IPS-15b (cell line): ENCODE data around the gene TBC1D5.
"Not testable (repeated sequence)": the region's sequence is repeated elsewhere in the genome, so short reads cannot be mapped to it uniquely, and the experiment has no call there.

Experiments used
- H3K27me3 ChIP-seq: one replicate; pipeline ENCODE4 v1.6.1; 2013; ENCODE audit warnings: low read length; ENCODE audit not compliant: control insufficient read depth, insufficient read depth
- H3K36me3 ChIP-seq: one replicate; pipeline ENCODE4 v1.6.1; 2013; ENCODE audit warnings: low read length; ENCODE audit not compliant: control insufficient read depth, insufficient read depth
- H3K4me1 ChIP-seq: one replicate; pipeline ENCODE4 v1.6.1; 2013; ENCODE audit warnings: mild to moderate bottlenecking, low read length; ENCODE audit not compliant: control insufficient read depth, insufficient read depth
- H3K4me3 ChIP-seq: one replicate; pipeline ENCODE4 v1.5.1; 2013; ENCODE audit warnings: low read depth, low read length
- H3K9ac ChIP-seq: one replicate; pipeline ENCODE4 v1.6.1; 2013; ENCODE audit warnings: low read depth, mild to moderate bottlenecking, low read length
- H3K9me3 ChIP-seq: one replicate; pipeline ENCODE4 v1.6.1; 2013; ENCODE audit warnings: mild to moderate bottlenecking, low read length; ENCODE audit not compliant: control insufficient read depth, insufficient read depth

Gene TBC1D5

GRCh38 chr3:17551333-17551732 is 191.1 kb downstream of the TBC1D5 start:
- Histone ChIP-seq H3K9me3 (no peaks in the 10 kb centered on the region), H3K4me3 (no peak overlapping the region), H3K4me1 (peaks cover 9% of the 10 kb centered on the region), H3K27me3 (no peaks in the 10 kb centered on the region), H3K36me3 (no peaks in the 10 kb centered on the region), H3K9ac (no peak overlapping the region)

GRCh38 chr3:17550624-17551023 is 191.8 kb downstream of the TBC1D5 start:
- Histone ChIP-seq H3K4me3 (no peak overlapping the region), H3K27me3 (no peaks in the 10 kb centered on the region), H3K9ac (no peak overlapping the region), H3K4me1 (peaks cover 7% of the 10 kb centered on the region), H3K36me3 (no peaks in the 10 kb centered on the region), H3K9me3 (no peaks in the 10 kb centered on the region)

DNA sequence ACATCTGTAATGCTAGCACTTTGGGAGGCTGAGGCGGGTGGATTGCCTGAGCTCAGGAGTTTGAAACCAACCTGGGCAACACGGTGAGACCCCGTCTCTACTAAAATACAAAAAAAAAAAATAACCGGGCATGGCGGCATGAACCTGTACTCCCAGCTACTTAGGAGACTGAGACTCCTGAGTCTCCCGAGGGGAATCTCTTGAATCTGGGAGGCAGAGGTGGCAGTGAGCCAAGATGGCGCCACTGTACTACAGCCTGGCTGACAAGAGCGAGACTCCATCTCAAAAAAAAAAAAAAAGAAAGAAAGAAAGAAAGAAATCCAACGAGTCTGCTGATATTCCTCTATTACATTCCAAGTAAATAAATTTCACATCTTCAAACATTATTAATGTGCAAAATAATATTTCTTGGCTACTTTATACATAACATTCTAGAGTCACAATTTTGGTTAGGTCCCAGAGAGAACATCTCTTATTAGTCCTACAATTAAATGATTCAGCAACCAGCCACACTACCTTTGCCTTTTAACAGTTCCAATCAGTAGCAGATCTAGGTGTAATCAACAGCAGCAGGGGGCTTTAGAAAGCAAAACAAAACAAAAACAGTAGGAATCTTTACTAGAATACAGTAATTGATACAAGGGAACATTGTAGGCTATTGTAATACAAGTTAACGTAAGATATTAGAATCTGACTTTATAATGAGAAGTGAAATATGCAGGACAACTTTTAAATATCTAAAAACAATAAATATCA is 195.8 kb downstream of the TBC1D5 start:
- no peaks in the 10 kb centered on the region for H3K9me3 ChIP-seq
- H3K27me3 ChIP-seq, result no peaks in the 10 kb centered on the region
- no peak overlapping the region for H3K9ac ChIP-seq
- H3K36me3 ChIP-seq, result no peaks in the 10 kb centered on the region
- peaks cover 3% of the 10 kb centered on the region for H3K4me1 ChIP-seq
- H3K4me3 ChIP-seq, result no peak overlapping the region

DNA sequence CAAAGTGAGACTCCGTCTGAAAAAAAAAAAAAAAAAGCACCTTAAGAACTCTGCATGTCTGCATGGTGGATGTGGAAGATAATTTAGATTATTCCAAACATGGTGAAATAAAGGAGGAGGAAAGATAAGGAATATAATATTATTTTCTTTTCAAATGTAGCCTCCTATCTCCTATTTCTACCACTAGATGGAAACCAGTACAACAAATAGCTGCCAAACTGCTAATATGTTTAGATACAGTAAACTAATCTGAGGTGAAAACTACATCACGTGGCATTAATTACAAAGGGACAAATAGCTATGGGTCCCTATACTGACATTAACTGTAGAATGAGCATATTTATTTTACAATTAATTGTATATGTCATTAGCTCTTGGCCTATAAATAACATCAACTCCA is 197.8 kb downstream of the TBC1D5 start:
- no peaks in the 10 kb centered on the region for H3K9me3 ChIP-seq
- H3K4me1 ChIP-seq, result peaks cover 10% of the 10 kb centered on the region
- no peak overlapping the region for H3K4me3 ChIP-seq
- H3K27me3 ChIP-seq, result no peaks in the 10 kb centered on the region
- no peak overlapping the region for H3K9ac ChIP-seq
- H3K36me3 ChIP-seq, result no peaks in the 10 kb centered on the region

GRCh38 chr3:17542591-17542990 is 199.8 kb downstream of the TBC1D5 start:
- Histone ChIP-seq H3K27me3 (no peaks in the 10 kb centered on the region), H3K4me3 (no peak overlapping the region), H3K9ac (no peak overlapping the region), H3K4me1 (peaks cover 13% of the 10 kb centered on the region), H3K9me3 (no peaks in the 10 kb centered on the region), H3K36me3 (no peaks in the 10 kb centered on the region)

DNA sequence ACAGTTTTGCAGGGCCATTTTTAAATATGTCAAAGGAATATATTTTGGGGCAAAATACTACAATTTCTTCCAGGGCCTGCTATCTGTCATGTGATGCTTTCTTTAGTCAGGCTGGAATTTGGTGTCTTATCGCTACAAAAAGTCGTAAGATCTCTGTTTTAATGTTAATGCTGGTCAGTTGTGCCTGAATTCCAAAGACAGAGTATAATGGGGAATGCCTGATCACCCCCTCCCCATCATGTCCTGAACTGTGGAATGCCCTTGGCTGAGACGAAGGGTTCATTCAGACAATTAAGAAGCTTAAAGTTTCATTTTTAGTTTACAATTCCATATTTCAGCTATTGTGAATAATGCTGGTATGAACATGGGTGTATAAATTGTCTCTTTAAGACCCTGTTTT is 203.0 kb downstream of the TBC1D5 start:
- H3K9me3 ChIP-seq, result no peaks in the 10 kb centered on the region
- no peak overlapping the region for H3K4me3 ChIP-seq
- H3K4me1 ChIP-seq, result peaks cover 10% of the 10 kb centered on the region
- H3K9ac ChIP-seq, result no peak overlapping the region
- H3K27me3 ChIP-seq, result no peaks in the 10 kb centered on the region
- H3K36me3 ChIP-seq, result no peaks in the 10 kb centered on the region

DNA sequence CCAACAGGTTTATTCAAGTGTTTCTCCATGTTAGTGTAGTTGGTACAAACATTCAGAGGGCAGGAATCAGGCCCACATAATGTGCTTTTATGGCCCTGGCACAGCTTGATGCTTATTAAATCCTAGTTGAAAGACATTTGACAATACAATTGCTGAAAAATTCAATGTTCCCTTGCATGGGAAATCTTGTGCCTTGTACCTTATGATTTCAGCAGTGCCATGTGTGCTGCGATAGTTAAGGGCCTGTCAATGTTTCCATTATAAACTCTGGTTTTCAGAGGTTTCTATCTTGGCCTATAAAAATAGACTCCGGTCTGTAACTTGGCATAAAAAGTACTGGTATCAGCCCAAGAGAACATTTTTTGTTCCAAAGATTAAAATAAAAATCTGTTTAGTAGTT is 207.2 kb downstream of the TBC1D5 start:
- no peak overlapping the region for H3K9ac ChIP-seq
- H3K27me3 ChIP-seq, result no peaks in the 10 kb centered on the region
- H3K36me3 ChIP-seq, result no peaks in the 10 kb centered on the region
- H3K4me1 ChIP-seq, result peaks cover 10% of the 10 kb centered on the region
- H3K4me3 ChIP-seq, result no peak overlapping the region
- no peaks in the 10 kb centered on the region for H3K9me3 ChIP-seq

GRCh38 chr3:17532446-17532845 is 210.0 kb downstream of the TBC1D5 start:
- H3K27me3 ChIP-seq, H3K4me1 ChIP-seq, H3K4me3 ChIP-seq, H3K9me3 ChIP-seq, H3K36me3 ChIP-seq, H3K9ac ChIP-seq: not testable (repeated sequence)

GRCh38 chr3:17529677-17530076 is 212.8 kb downstream of the TBC1D5 start:
- H3K4me1 ChIP-seq, result no peaks in the 10 kb centered on the region
- no peak overlapping the region for H3K4me3 ChIP-seq
- H3K9me3 ChIP-seq, result no peaks in the 10 kb centered on the region
- H3K36me3 ChIP-seq, result no peaks in the 10 kb centered on the region
- no peak overlapping the region for H3K9ac ChIP-seq
- H3K27me3 ChIP-seq, result no peaks in the 10 kb centered on the region

- no peaks in the 10 kb centered on the region for H3K36me3 ChIP-seq
- peaks cover 6% of the 10 kb centered on the region for H3K4me1 ChIP-seq
- H3K4me3 ChIP-seq, result no peak overlapping the region
- H3K9ac ChIP-seq, result no peak overlapping the region
- no peaks in the 10 kb centered on the region for H3K9me3 ChIP-seq
- H3K27me3 ChIP-seq, result no peaks in the 10 kb centered on the region
Observed at GRCh38 chr3:17518189-17519059, 224.0 kb downstream of the TBC1D5 start.

GRCh38 chr3:17515445-17516234 is 226.8 kb downstream of the TBC1D5 start:
- Histone ChIP-seq H3K4me1 (peaks cover 6% of the 10 kb centered on the region), H3K27me3 (no peaks in the 10 kb centered on the region), H3K9me3 (no peaks in the 10 kb centered on the region), H3K9ac (no peak overlapping the region), H3K4me3 (no peak overlapping the region), H3K36me3 (no peaks in the 10 kb centered on the region)
